ENCODE measurements around the gene DGKE.

Gene DGKE

DNA sequence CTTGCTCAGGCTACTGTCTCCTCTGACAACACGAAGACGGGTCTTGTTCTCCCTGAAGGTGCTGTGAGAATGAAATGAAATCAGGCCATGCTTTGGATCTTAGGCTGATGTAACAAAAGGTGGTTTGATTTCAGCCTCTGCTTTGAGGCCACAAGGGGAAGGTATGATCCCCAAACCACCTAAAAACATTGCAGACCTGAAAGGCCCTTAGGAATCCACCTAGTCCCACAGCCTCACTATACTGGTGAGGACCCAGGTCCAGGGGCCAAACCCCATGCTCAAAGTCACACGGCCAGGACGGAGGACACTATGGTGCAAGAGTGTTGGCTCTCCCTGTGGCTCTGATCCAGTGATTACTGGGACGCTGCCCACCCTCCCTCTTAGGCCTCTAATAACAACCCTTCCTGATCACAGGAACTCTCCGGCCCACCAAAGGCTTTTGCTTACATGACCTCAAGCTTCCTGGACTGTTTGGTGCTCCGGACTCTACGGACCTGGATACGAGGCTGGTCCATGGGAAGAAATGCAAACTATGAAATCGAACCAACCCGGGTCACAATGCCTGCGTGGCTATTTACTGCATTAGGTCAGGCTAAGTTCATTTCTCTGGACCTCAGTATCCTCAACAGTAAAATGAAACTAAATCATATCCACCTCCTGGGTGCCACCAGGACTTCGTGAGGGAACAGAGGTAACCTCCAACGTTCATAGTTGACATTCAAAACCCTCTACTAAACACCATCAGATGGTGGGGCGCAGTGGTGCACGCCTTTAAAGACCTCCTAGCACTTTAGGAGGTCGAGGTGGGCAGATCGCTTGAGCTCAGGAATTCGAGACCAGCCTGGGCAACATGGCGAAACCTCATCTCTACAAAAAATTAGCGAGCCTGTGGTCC lies 78.4 kb downstream of the DGKE start:
- no peak overlapping the region for H3K27ac ChIP-seq (ENCODE audit: low read length)
- peaks cover 10% of the 10 kb centered on the region for H3K36me3 ChIP-seq (ENCODE audit: control insufficient read depth, low read depth, low read length)
- H3K4me1 ChIP-seq (ENCODE audit: control insufficient read depth, low read depth, low read length), result peaks cover 6% of the 10 kb centered on the region
- no peak overlapping the region for H3K9ac ChIP-seq (ENCODE audit: low read length)
- peaks cover 36% of the 10 kb centered on the region for H3K27me3 ChIP-seq (ENCODE audit: control insufficient read depth, insufficient read depth, low read length)
- H3K4me3 ChIP-seq (ENCODE audit: low read length), result peak overlapping the region; percentile 84
- H3K9me3 ChIP-seq (ENCODE audit: control insufficient read depth, low read depth, low read length), result no peaks in the 10 kb centered on the region

DNA sequence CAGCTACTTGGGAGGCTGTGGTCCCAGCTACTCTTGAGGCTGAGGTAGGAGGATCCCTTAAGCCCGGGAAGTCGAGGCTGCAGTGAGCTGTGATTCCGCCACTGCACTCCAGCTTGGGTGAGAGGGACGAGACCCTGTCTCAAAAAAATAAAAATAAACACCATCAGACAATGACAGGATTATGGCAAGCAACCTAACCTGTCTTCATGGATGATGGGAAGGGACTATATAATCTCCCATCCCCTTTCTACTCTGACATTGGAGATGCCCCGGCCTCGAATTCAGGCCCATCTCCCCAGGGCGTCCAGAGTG lies 79.0 kb downstream of the DGKE start:
- Histone ChIP-seq H3K9ac (ENCODE audit: low read length) (no peak overlapping the region), H3K36me3 (ENCODE audit: control insufficient read depth, low read depth, low read length) (peaks cover 4% of the 10 kb centered on the region), H3K9me3 (ENCODE audit: control insufficient read depth, low read depth, low read length) (no peaks in the 10 kb centered on the region), H3K27me3 (ENCODE audit: control insufficient read depth, insufficient read depth, low read length) (peaks cover 36% of the 10 kb centered on the region), H3K4me1 (ENCODE audit: control insufficient read depth, low read depth, low read length) (peaks cover 6% of the 10 kb centered on the region), H3K27ac (ENCODE audit: low read length) (no peak overlapping the region), H3K4me3 (ENCODE audit: low read length) (peak overlapping the region; percentile 84)

DNA sequence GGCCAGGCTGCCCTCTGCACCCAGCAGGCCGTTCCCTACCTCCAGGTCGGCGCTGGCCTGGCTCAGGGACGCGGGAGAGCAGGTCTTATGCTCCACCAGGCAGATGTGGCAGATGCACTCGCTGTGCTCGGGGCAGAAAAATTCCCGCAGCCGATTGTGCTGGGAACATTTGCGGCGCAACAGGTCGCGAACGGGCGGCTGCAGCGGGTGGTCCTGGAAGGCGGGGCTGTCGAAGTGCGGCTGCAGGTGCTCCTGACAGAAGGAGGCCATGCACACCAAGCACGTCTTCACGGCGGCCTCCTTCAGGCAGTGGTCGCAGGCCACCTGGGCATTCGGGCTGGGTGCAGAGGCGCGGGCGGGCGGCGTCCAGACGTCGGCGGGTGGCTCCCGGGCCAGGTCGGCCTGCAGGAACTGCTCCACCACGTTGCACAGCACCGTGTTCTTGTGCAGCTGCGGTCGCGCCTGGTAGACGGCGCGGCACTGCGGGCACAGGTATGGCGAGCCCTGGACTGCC lies 79.5 kb downstream of the DGKE start:
- H3K4me3 ChIP-seq (ENCODE audit: low read length), result peak overlapping the region; percentile 84
- no peaks in the 10 kb centered on the region for H3K36me3 ChIP-seq (ENCODE audit: control insufficient read depth, low read depth, low read length)
- peaks cover 36% of the 10 kb centered on the region for H3K27me3 ChIP-seq (ENCODE audit: control insufficient read depth, insufficient read depth, low read length)
- H3K4me1 ChIP-seq (ENCODE audit: control insufficient read depth, low read depth, low read length), result peaks cover 6% of the 10 kb centered on the region
- peak overlapping the region; percentile 70 for H3K9ac ChIP-seq (ENCODE audit: low read length)
- no peaks in the 10 kb centered on the region for H3K9me3 ChIP-seq (ENCODE audit: control insufficient read depth, low read depth, low read length)
- no peak overlapping the region for H3K27ac ChIP-seq (ENCODE audit: low read length)

DNA sequence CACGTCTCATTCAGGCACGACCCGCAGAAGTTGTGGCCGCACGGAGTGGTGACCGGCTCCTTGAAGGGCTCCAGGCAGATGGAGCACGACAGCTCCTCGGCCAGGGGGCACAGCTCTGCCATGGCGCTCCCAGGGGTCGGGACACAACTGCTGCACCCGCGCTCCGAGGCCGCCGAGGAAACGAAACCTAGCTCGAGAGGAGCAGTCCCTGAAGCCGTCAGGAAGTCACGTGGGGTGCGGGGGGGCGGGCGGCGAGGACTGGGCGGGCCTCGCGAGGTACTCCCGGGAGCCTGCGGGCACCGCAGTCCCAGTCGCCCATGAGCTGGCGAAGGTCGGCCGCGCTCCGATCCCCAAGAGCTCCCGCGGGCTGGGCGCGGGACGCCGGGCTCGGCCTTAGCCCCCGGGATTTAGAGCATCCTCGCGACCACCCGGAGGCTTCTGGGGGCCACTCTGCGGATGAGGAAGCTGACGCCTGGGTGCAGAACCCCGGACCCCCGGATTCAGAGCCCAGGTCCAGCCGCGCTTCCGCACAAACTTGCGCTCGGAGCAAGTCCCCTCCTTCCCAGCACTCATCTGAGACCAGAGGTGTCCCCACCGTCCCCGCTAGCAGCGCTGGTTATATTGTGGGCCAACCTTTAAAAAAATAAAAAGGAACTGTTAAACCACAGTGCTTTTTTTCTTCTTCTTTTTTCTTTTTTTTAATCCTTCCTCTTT lies 80.1 kb downstream of the DGKE start, which contains the start of gene TRIM25:
Gene TRIM25, minus strand, starts transcription at position 183 of the 714 bp plus-strand sequence. Its CDS starts 61 bp downstream, at position 122.
- Histone ChIP-seq H3K27ac (ENCODE audit: low read length) (no peak within 1 kb of the TSS), H3K9ac (ENCODE audit: low read length) (peak within 1 kb of the TSS; percentile 70), H3K4me1 (ENCODE audit: control insufficient read depth, low read depth, low read length) (peaks cover 6% of the 10 kb centered on the region), H3K4me3 (ENCODE audit: low read length) (peak within 1 kb of the TSS; percentile 84), H3K9me3 (ENCODE audit: control insufficient read depth, low read depth, low read length) (no peaks in the 10 kb centered on the region), H3K36me3 (ENCODE audit: control insufficient read depth, low read depth, low read length) (no peaks in the 10 kb centered on the region), H3K27me3 (ENCODE audit: control insufficient read depth, insufficient read depth, low read length) (peaks cover 36% of the 10 kb centered on the region)

DNA sequence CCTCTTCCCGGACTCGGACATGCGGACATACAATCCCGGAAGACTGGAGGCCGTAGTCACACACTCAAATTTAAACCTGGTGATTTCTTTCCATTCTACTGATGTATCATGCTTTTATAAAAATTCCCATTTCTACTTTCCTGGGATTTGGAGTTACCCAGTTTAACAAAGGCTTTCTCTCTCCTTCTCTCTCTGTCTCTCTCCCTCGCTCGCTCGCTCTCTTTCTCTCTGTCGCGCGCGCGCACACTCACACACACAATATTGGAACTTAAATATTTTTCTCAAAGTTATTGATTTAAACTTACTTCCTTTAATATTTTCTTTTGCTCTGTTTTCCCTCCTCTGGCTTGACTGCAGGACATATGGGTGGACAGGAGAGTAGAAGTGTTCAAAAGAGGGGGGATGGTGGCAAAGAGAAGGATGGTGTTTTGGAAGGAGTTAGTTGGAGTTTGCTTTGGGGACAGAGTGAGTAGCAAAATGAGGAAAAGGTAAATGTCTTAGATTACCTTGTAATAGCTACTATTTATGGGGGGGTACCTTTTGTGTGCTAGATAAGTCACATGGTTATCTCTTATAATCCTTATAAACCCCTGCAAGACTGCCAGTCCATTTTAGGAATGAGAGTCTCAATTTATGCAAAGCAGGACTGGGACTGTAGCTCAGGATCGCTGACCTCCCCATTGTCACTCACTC lies 80.8 kb downstream of the DGKE start:
- peaks cover 36% of the 10 kb centered on the region for H3K27me3 ChIP-seq (ENCODE audit: control insufficient read depth, insufficient read depth, low read length)
- peaks cover 6% of the 10 kb centered on the region for H3K4me1 ChIP-seq (ENCODE audit: control insufficient read depth, low read depth, low read length)
- no peak overlapping the region for H3K27ac ChIP-seq (ENCODE audit: low read length)

DNA sequence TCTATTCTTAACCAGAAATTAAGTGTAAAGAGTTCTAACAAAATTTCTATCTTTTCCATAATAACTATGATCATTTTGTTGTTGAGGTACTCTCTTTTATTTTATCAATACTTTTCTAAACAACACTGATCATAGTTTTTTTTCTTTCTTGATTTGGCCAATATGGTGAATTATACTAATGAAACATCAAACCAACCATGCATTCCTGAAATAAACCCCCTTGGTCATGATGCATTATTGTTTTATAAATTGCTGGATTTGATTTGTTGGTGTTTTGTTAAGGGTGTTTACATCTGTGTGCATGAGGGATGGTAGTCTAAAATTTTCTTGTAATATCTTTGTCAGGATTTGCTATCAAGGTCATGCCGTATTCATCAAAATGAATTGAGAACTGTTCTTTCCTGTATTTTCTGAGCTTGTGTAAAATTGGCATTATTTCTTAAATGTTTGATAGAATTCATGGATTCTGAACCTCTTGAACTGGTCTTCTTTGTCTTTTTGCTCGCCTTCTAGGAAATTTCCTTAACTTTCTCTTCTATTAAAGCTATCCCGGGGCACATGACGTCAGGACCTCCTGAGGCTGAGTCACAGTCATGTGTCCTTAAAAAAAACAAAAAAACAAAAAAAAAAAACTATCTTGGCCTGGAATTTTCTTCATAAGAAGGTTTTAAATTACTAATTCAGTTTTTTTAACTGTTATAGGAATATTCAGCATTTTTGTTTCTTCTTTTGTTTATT lies 83.8 kb downstream of the DGKE start:
- no peak overlapping the region for H3K4me3 ChIP-seq (ENCODE audit: low read length)

More for the DNA sequence above, 80.8 kb downstream of the DGKE start:
- no peaks in the 10 kb centered on the region for H3K9me3 ChIP-seq (ENCODE audit: control insufficient read depth, low read depth, low read length)
- H3K9ac ChIP-seq (ENCODE audit: low read length), result peak overlapping the region; percentile 70
- no peaks in the 10 kb centered on the region for H3K36me3 ChIP-seq (ENCODE audit: control insufficient read depth, low read depth, low read length)
- peak overlapping the region; percentile 84 for H3K4me3 ChIP-seq (ENCODE audit: low read length)

DNA sequence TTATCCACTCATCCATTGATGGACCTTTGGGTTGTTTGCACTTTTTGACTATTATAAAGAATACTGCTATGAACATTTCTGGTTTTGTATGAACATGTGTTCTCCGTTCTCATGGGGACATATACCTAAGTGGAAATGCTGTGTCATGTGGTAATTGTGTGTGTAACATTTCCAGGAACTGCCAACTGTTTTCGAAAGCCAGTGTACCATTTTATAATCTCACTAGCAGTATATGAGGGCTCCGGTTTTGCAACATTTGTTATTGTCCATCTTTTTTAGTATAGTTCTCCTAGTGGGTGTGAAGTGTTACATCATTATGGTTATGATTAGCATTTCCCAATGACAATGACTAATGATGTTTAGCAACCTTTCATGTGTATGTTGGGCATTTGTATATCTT lies 85.0 kb downstream of the DGKE start:
- H3K9ac ChIP-seq (ENCODE audit: low read length), result no peak overlapping the region
- peaks cover 3% of the 10 kb centered on the region for H3K4me1 ChIP-seq (ENCODE audit: control insufficient read depth, low read depth, low read length)
- no peaks in the 10 kb centered on the region for H3K36me3 ChIP-seq (ENCODE audit: control insufficient read depth, low read depth, low read length)
- no peak overlapping the region for H3K27ac ChIP-seq (ENCODE audit: low read length)
- H3K4me3 ChIP-seq (ENCODE audit: low read length), result no peak overlapping the region
- peaks cover 22% of the 10 kb centered on the region for H3K27me3 ChIP-seq (ENCODE audit: control insufficient read depth, insufficient read depth, low read length)
- H3K9me3 ChIP-seq (ENCODE audit: control insufficient read depth, low read depth, low read length), result no peaks in the 10 kb centered on the region

More for the DNA sequence above, 83.8 kb downstream of the DGKE start:
- H3K27ac ChIP-seq (ENCODE audit: low read length), result no peak overlapping the region
- H3K4me1 ChIP-seq (ENCODE audit: control insufficient read depth, low read depth, low read length), result peaks cover 6% of the 10 kb centered on the region
- peaks cover 30% of the 10 kb centered on the region for H3K27me3 ChIP-seq (ENCODE audit: control insufficient read depth, insufficient read depth, low read length)
- H3K9me3 ChIP-seq (ENCODE audit: control insufficient read depth, low read depth, low read length), result no peaks in the 10 kb centered on the region
- H3K36me3 ChIP-seq (ENCODE audit: control insufficient read depth, low read depth, low read length), result no peaks in the 10 kb centered on the region
- H3K9ac ChIP-seq (ENCODE audit: low read length), result no peak overlapping the region

Measured in iPS-18a (cell line).